SK-N-SH (cell line): ENCODE results near the gene MTFMT. TPM values are rescaled to one million over a fixed set of nuclear protein-coding genes. Genes with fewer than 3 reads are reported as not detected.

Experiments used
- CTCF ChIA-PET: fragments of 300-600, 350-600 bp; formaldehyde crosslinking; extraction: SDS; loops from one replicate; lab custom pipeline; 2021; lab: Yijun Ruan, JAX
- POLR2A ChIA-PET: fragments of 350-600 bp; sonication (Branson Sonifier 250); formaldehyde crosslinking; extraction: SDS; loops from one replicate; lab custom pipeline; 2020; ENCODE audit warnings: antibody characterized with exemption, inconsistent platforms; lab: Yijun Ruan, JAX
- DNase-seq: peaks from one replicate; pipeline ENCODE4 v3.0.0; 2012
- H2AFZ ChIP-seq: fragments of 200-600 bp; sonication (generic); 2 replicates; pipeline ENCODE4 v1.8.1; 2016; ENCODE audit warnings: antibody characterized with exemption, mild to moderate bottlenecking, low read depth
- H3F3A ChIP-seq: fragments of 200-600 bp; sonication (generic); replicated peaks from 2 replicates; pipeline ENCODE3; 2016; ENCODE audit warnings: antibody characterized with exemption, mild to moderate bottlenecking; ENCODE audit not compliant: insufficient read depth
- H3K27ac ChIP-seq, 2 experiments: fragments of 200-500 bp in 1 of 2; fragments of 200-600 bp in 1 of 2; sonication (Bioruptor generic) in 1 of 2; sonication (generic), shearing (Covaris generic) in 1 of 2; 2 replicates each; pipeline versions ENCODE4 v1.5.1 to v1.6.1; 2014 to 2016; ENCODE audit warnings: low read depth in 2 of 2, inconsistent platforms in 1 of 2, low read length in 1 of 2, mild to moderate bottlenecking in 1 of 2, mixed read lengths in 1 of 2
- H3K27me3 ChIP-seq: fragments of 200-600 bp; sonication (generic), shearing (Covaris generic); 2 replicates; pipeline ENCODE4 v1.6.1; 2016; ENCODE audit warnings: mixed run types; ENCODE audit not compliant: insufficient read depth
- H3K36me3 ChIP-seq, 2 experiments: fragments of 200-500 bp in 1 of 2; fragments of 200-600 bp in 1 of 2; sonication (Bioruptor generic) in 1 of 2; sonication (generic) in 1 of 2; replicated peaks in 1 of 2; 2 replicates each; pipeline versions ENCODE3 to v1.5.1; 2014 to 2016; ENCODE audit warnings: low read length in 1 of 2, mild to moderate bottlenecking in 1 of 2; ENCODE audit not compliant: insufficient read depth in 2 of 2, control insufficient read depth in 1 of 2
- H3K4me1 ChIP-seq, 2 experiments: fragments of 200-500 bp in 1 of 2; fragments of 200-600 bp in 1 of 2; sonication (Bioruptor generic) in 1 of 2; sonication (generic), shearing (Covaris generic) in 1 of 2; 2 replicates each; pipeline versions ENCODE4 v1.5.1 to v1.6.1; 2014 to 2016; ENCODE audit warnings: low read depth in 1 of 2, low read length in 1 of 2, mixed run types in 1 of 2; ENCODE audit not compliant: insufficient read depth in 2 of 2, control insufficient read depth in 1 of 2
- H3K4me2 ChIP-seq: fragments of 200-600 bp; sonication (generic), shearing (Covaris generic); 2 replicates; pipeline ENCODE4 v1.6.1; 2017; ENCODE audit warnings: mixed run types
- H3K4me3 ChIP-seq, 2 experiments: fragments of 200-500 bp in 1 of 2; fragments of 200-600 bp in 1 of 2; sonication (Bioruptor generic) in 1 of 2; sonication (generic), shearing (Covaris generic) in 1 of 2; 2 replicates each; pipeline versions ENCODE4 v1.5.1 to v1.8.1; 2014 to 2016; ENCODE audit warnings: low read depth in 2 of 2, inconsistent platforms in 1 of 2, low read length in 1 of 2, mild to moderate bottlenecking in 1 of 2, mixed read lengths in 1 of 2, moderate library complexity in 1 of 2
- H3K79me2 ChIP-seq: fragments of 200-600 bp; sonication (generic); 2 replicates; pipeline ENCODE4 v1.8.1; 2017; ENCODE audit warnings: mild to moderate bottlenecking; ENCODE audit not compliant: insufficient read depth
- H3K9ac ChIP-seq: fragments of 200-600 bp; sonication (generic); 2 replicates; pipeline ENCODE4 v1.6.1; 2017; ENCODE audit warnings: mixed run types
- H3K9me2 ChIP-seq: fragments of 200-600 bp; sonication (generic); 2 replicates; pipeline ENCODE4 v1.6.1; 2017; ENCODE audit warnings: mixed run types
- H3K9me3 ChIP-seq: fragments of 200-600 bp; sonication (generic); 2 replicates; pipeline ENCODE4 v1.6.1; 2017; ENCODE audit warnings: mixed run types, mild to moderate bottlenecking, moderate library complexity
- H4K20me1 ChIP-seq: fragments of 200-600 bp; sonication (generic); 2 replicates; pipeline ENCODE4 v1.6.1; 2017; ENCODE audit warnings: mild to moderate bottlenecking, mixed run types; ENCODE audit not compliant: insufficient read depth
- CHD2 ChIP-seq: fragments of 150-350 bp; IDR thresholded peaks from 2 replicates; pipeline ENCODE4 v1.6.1; 2018; ENCODE audit warnings: low read length; ENCODE audit not compliant: partially characterized antibody
- GATA2 ChIP-seq: sonication (generic); formaldehyde crosslinking; IDR thresholded peaks from 2 replicates; pipeline ENCODE4 v1.5.0; 2020; ENCODE audit warnings: mild to moderate bottlenecking, missing genetic modification reagents
- MXI1 ChIP-seq: IDR thresholded peaks from 2 replicates; pipeline ENCODE4 v1.6.1; 2012; ENCODE audit warnings: mild to moderate bottlenecking, low read depth, low read length, improper control_type of control experiment
- NRF1 ChIP-seq: IDR thresholded peaks from 2 replicates; pipeline ENCODE4 v1.6.1; 2012; ENCODE audit warnings: low read depth, mild to moderate bottlenecking, low read length
- POLR2AphosphoS5 ChIP-seq: IDR thresholded peaks from 2 replicates; pipeline ENCODE4 v1.6.1; 2012; ENCODE audit warnings: low read depth, low read length
- RCOR1 ChIP-seq: fragments of 150-350 bp; IDR thresholded peaks from 2 replicates; pipeline ENCODE4 v1.6.1; 2017; ENCODE audit warnings: antibody characterized with exemption, low read length
- RFX5 ChIP-seq: IDR thresholded peaks from 2 replicates; pipeline ENCODE4 v1.6.1; 2012; ENCODE audit warnings: mild to moderate bottlenecking, improper control_type of control experiment, low read length
- RXRA ChIP-seq: IDR thresholded peaks from 2 replicates; pipeline ENCODE4 v1.4.0; 2012; ENCODE audit warnings: low read depth, mild to moderate bottlenecking, borderline replicate concordance
- WGBS: methylation state at CpG from one replicate; pipeline ENCODE4 v1.1.6; 2017; ENCODE audit warnings: low lambda C conversion rate; 5-methylcytosine and 5-hydroxymethylcytosine counted together
- polyA plus RNA-seq, 3 experiments: library from polyadenylated mRNA; depleted of rRNA; stranded (reverse); fragments of >200 nt; gene quantifications; 2 replicates each; pipeline ENCODE4 v1.2.3, GENCODE V29; 2012
- TF ChIP-seq, protein P1 (sequence below): fragments of 150-350 bp; IDR thresholded peaks from 2 replicates; pipeline ENCODE4 v1.6.1; 2016; ENCODE audit warnings: mild to moderate bottlenecking, low read depth, low read length
- TF ChIP-seq, protein P2 (sequence below): IDR thresholded peaks from 2 replicates; pipeline ENCODE4 v1.6.1; 2012; ENCODE audit warnings: mild to moderate bottlenecking, low read depth, low read length, moderate library complexity
- TF ChIP-seq, protein P3 (sequence below): IDR thresholded peaks from 2 replicates; pipeline ENCODE4 v1.4.0; 2012; ENCODE audit warnings: low read depth, borderline replicate concordance
- TF ChIP-seq, protein P4 (sequence below): IDR thresholded peaks from 2 replicates; pipeline ENCODE4 v1.4.0; 2012; ENCODE audit warnings: low read depth

Gene MTFMT
- polyA plus RNA-seq, 1 of the 3 experiments (the other 2 are of a cell fraction): 12.1 TPM

DNA sequence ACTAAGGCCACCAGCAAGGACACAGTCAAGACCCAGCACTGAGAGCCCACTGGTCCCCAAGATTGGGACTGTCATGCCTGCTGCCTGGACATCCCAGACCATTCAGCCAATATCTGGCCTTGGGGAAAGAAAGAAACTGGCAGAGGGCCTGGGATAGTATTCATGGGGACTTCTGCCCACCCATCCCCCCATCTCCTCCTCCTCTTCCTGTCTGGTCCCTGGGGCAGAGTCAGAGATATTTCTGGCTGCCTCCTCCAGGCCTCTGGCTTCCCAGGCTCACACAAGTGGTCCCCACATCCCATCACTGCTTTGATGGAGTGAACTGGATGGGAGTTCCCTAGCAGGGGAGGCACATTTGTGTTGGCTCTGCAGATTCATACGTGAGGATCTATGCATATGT, 42.6 kb upstream of the MTFMT start:
- H3K9me2 ChIP-seq: no peaks in the 10 kb centered on the region
- H3K27me3 ChIP-seq: 0 out of 2 replicates have a peak, but pooled peaks cover 3% of the 10 kb centered on the region
- no peaks in the 10 kb centered on the region for H3K9me3 ChIP-seq
- H3K4me2 ChIP-seq: no peak overlapping the region
- 100% methylated on average over 1 of the region's 1 CpG for WGBS
- peaks cover 0 to 12% of the 10 kb centered on the region in 2 experiments; a peak in 1 of 4 replicates for H3K4me1 ChIP-seq
- H3K4me3 ChIP-seq: no peak overlapping the region
- H3K79me2 ChIP-seq: no peaks in the 10 kb centered on the region
- H3F3A ChIP-seq: no peaks in the 10 kb centered on the region
- ChIA-PET CTCF (interaction anchor here (1.3 to 3.3 kb wide), 3 partner anchors 17 to 38 kb away, joined by 7 to 16 read pairs (median 7); no protein-coding TSS in a partner anchor), POLR2A (no interaction called here)
- H3K9ac ChIP-seq: no peak overlapping the region
- H4K20me1 ChIP-seq: no peaks in the 10 kb centered on the region
- no peak for DNase-seq
- H2AFZ ChIP-seq: no peak overlapping the region
- H3K36me3 ChIP-seq: no peaks in the 10 kb centered on the region
- TF ChIP-seq GATA2 (CRISPR knock-in tag) (no peak), RCOR1 (no peak), RXRA (no peak)
- TF ChIP-seq, protein P1, sequence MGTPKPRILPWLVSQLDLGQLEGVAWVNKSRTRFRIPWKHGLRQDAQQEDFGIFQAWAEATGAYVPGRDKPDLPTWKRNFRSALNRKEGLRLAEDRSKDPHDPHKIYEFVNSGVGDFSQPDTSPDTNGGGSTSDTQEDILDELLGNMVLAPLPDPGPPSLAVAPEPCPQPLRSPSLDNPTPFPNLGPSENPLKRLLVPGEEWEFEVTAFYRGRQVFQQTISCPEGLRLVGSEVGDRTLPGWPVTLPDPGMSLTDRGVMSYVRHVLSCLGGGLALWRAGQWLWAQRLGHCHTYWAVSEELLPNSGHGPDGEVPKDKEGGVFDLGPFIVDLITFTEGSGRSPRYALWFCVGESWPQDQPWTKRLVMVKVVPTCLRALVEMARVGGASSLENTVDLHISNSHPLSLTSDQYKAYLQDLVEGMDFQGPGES: no peak
- H3K27ac ChIP-seq: no peak overlapping the region

DNA sequence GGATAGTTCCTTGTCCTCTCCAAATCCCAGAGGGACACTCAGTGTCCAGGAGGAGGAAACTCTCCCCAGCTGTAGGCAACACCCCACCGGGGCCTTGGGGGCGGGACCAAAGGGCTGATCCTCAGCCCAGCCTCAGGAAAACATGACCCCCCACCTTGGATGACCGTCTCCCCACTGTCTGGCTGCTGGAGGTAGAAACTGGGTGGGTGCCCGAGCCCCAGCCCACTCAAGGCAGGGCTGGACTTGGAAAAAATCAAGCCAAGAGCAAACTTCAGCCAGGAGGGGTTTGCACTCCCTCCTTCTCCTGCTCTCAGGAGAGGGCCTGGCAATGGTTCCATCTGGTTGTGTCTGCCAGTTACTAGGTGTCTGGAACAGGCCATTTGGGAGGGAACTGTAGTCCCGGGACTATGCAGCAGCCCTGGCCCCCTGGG, 42.0 kb upstream of the MTFMT start:
- Histone ChIP-seq H3K9me3 (no peaks in the 10 kb centered on the region), H3K4me2 (no peak overlapping the region), H3K9me2 (no peaks in the 10 kb centered on the region), H3K4me3 (no peak overlapping the region), H3K4me1 (peaks cover 0 to 12% of the 10 kb centered on the region in 2 experiments; a peak in 1 of 4 replicates), H2AFZ (no peak overlapping the region), H3K27me3 (peaks cover 9% of the 10 kb centered on the region; the same call in 1 of the 2 replicates), H3K79me2 (no peaks in the 10 kb centered on the region), H3F3A (peaks cover 1% of the 10 kb centered on the region), H3K36me3 (no peaks in the 10 kb centered on the region), H4K20me1 (no peaks in the 10 kb centered on the region), H3K9ac (no peak overlapping the region), H3K27ac (no peak overlapping the region)
- WGBS: 63% methylated on average over 2 of the region's 5 CpGs
- no peak for TF ChIP-seq NRF1
- TF ChIP-seq, protein P2, sequence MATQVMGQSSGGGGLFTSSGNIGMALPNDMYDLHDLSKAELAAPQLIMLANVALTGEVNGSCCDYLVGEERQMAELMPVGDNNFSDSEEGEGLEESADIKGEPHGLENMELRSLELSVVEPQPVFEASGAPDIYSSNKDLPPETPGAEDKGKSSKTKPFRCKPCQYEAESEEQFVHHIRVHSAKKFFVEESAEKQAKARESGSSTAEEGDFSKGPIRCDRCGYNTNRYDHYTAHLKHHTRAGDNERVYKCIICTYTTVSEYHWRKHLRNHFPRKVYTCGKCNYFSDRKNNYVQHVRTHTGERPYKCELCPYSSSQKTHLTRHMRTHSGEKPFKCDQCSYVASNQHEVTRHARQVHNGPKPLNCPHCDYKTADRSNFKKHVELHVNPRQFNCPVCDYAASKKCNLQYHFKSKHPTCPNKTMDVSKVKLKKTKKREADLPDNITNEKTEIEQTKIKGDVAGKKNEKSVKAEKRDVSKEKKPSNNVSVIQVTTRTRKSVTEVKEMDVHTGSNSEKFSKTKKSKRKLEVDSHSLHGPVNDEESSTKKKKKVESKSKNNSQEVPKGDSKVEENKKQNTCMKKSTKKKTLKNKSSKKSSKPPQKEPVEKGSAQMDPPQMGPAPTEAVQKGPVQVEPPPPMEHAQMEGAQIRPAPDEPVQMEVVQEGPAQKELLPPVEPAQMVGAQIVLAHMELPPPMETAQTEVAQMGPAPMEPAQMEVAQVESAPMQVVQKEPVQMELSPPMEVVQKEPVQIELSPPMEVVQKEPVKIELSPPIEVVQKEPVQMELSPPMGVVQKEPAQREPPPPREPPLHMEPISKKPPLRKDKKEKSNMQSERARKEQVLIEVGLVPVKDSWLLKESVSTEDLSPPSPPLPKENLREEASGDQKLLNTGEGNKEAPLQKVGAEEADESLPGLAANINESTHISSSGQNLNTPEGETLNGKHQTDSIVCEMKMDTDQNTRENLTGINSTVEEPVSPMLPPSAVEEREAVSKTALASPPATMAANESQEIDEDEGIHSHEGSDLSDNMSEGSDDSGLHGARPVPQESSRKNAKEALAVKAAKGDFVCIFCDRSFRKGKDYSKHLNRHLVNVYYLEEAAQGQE: no peak
- TF ChIP-seq RFX5: no peak
- TF ChIP-seq POLR2AphosphoS5: no peak
- TF ChIP-seq CHD2: no peak
- TF ChIP-seq, protein P3, sequence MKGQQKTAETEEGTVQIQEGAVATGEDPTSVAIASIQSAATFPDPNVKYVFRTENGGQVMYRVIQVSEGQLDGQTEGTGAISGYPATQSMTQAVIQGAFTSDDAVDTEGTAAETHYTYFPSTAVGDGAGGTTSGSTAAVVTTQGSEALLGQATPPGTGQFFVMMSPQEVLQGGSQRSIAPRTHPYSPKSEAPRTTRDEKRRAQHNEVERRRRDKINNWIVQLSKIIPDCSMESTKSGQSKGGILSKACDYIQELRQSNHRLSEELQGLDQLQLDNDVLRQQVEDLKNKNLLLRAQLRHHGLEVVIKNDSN: no peak
- no peak for TF ChIP-seq MXI1
- TF ChIP-seq RXRA: no peak
- TF ChIP-seq, protein P4, sequence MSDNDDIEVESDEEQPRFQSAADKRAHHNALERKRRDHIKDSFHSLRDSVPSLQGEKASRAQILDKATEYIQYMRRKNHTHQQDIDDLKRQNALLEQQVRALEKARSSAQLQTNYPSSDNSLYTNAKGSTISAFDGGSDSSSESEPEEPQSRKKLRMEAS: no peak
- DNase-seq: no peak
- ChIA-PET CTCF (interaction anchor here (3.3 kb wide), 1 partner anchor 17 kb away, joined by 16 read pairs; no protein-coding TSS in a partner anchor), POLR2A (no interaction called here)
